HepG2 (cell line): ENCODE data around the gene TNFAIP1. TPM values are rescaled to one million over a fixed set of nuclear protein-coding genes. Genes with fewer than 3 reads are reported as not detected.
A peak's percentile ranks its signal among the peaks of the same experiment; 100 is the strongest.

Experiments used
- ARHGAP35 ChIP-seq: sonication (generic); formaldehyde crosslinking; IDR thresholded peaks from 2 replicates; pipeline ENCODE4 v1.9.0; 2022; ENCODE audit warnings: mild to moderate bottlenecking, inconsistent platforms, moderate library complexity, missing genetic modification reagents, borderline replicate concordance
- ATF1 ChIP-seq: IDR thresholded peaks from 2 replicates; pipeline ENCODE4 v1.6.1; 2016; ENCODE audit warnings: mild to moderate bottlenecking, control low read depth
- DNMT3B ChIP-seq: conservative IDR thresholded peaks from 2 replicates; pipeline ENCODE4 v1.6.1; 2016; ENCODE audit warnings: missing biosample characterization, control low read depth
- GATAD2A ChIP-seq: IDR thresholded peaks from 2 replicates; pipeline ENCODE4 v1.6.1; 2016
- HINFP ChIP-seq: sonication (generic); formaldehyde crosslinking; IDR thresholded peaks from 2 replicates; pipeline ENCODE4 v1.4.0; 2020; ENCODE audit warnings: low read depth, mild to moderate bottlenecking, missing genetic modification reagents
- KDM5A ChIP-seq: fragments of 200-600 bp; sonication (generic); IDR thresholded peaks from 2 replicates; pipeline ENCODE4 v1.7.0; 2018; ENCODE audit warnings: antibody characterized with exemption, mild to moderate bottlenecking, low read length, borderline replicate concordance
- MAZ ChIP-seq, 2 experiments: sonication (generic) in 1 of 2; formaldehyde crosslinking in 1 of 2; IDR thresholded peaks; 2 replicates each; pipeline versions ENCODE4 v1.5.0 to v1.6.1; 2012 to 2020; ENCODE audit warnings: low read depth in 2 of 2, mild to moderate bottlenecking in 2 of 2, borderline replicate concordance in 1 of 2, improper control_type of control experiment in 1 of 2, low read length in 1 of 2, missing genetic modification reagents in 1 of 2, moderate library complexity in 1 of 2
- PCBP1 ChIP-seq: fragments of 200-400 bp; formaldehyde crosslinking; IDR thresholded peaks from 2 replicates; pipeline ENCODE4 v1.6.1; 2017; ENCODE audit warnings: mild to moderate bottlenecking, low read depth, low read length, borderline replicate concordance
- POGK ChIP-seq: sonication (generic); formaldehyde crosslinking; conservative IDR thresholded peaks from 2 replicates; pipeline ENCODE4 v1.8.0; 2022; ENCODE audit warnings: mild to moderate bottlenecking, moderate library complexity, missing genetic modification reagents
- RFX1 ChIP-seq: fragments of 450-650 bp; IDR thresholded peaks from 2 replicates; pipeline ENCODE4 v1.6.1; 2017
- RXRA ChIP-seq: sonication (generic); formaldehyde crosslinking; IDR thresholded peaks from 2 replicates; pipeline ENCODE4 v1.5.1; 2020; ENCODE audit warnings: missing genetic modification reagents
- SOX13 ChIP-seq, 3 experiments: fragments of 450-650 bp in 1 of 3; sonication (generic) in 1 of 3; formaldehyde crosslinking in 1 of 3; IDR thresholded peaks in 2 of 3; conservative IDR thresholded peaks in 1 of 3; 2 replicates each; pipeline versions ENCODE4 v1.5.0 to v1.6.1; 2016 to 2020; ENCODE audit warnings: antibody characterized with exemption in 1 of 3, mild to moderate bottlenecking in 1 of 3, missing compliant biosample characterization in 1 of 3, missing genetic modification reagents in 1 of 3, moderate library complexity in 1 of 3
- TARDBP ChIP-seq: sonication (generic); formaldehyde crosslinking; IDR thresholded peaks from 2 replicates; pipeline ENCODE4 v1.8.0; 2022; ENCODE audit warnings: mild to moderate bottlenecking, missing genetic modification reagents
- ZNF281 ChIP-seq: sonication (generic); formaldehyde crosslinking; IDR thresholded peaks from 2 replicates; pipeline ENCODE4 v1.4.0; 2020; ENCODE audit warnings: missing genetic modification reagents, borderline replicate concordance
- ZNF510 ChIP-seq: sonication (generic); formaldehyde crosslinking; IDR thresholded peaks from 2 replicates; pipeline ENCODE4 v1.4.0; 2020; ENCODE audit warnings: low read depth, mild to moderate bottlenecking, missing genetic modification reagents
- ZNF550 ChIP-seq: sonication (generic); formaldehyde crosslinking; IDR thresholded peaks from 2 replicates; pipeline ENCODE4 v1.4.0; 2020; ENCODE audit warnings: mild to moderate bottlenecking, missing genetic modification reagents, borderline replicate concordance
- polyA plus RNA-seq, 8 experiments: library from polyadenylated mRNA; depleted of rRNA in 3 of 8; stranded (reverse) in 7 of 8; unstranded in 1 of 8; fragments of >200 nt; fragmentation: Illumina TruSeq in 4 of 8; extraction: Trizol in 4 of 8; gene quantifications; 2 replicates each; pipeline versions ENCODE4 v1.2.1 to v1.2.3, GENCODE V29; 2011 to 2016; ENCODE audit warnings: low read depth in 4 of 8, missing spikeins in 1 of 8, mixed read lengths in 1 of 8; ENCODE audit not compliant: insufficient read depth in 1 of 8
- total RNA-seq, 5 experiments: library from RNA; depleted of rRNA; stranded (reverse); fragments of >200 nt; fragmentation: Illumina TruSeq; extraction: Trizol; gene quantifications; 2 replicates each; pipeline ENCODE4 v1.2.3, GENCODE V29; 2016; ENCODE audit warnings: low read depth in 1 of 5
- TF ChIP-seq, protein P1 (sequence below): sonication (generic); formaldehyde crosslinking; IDR thresholded peaks from 2 replicates; pipeline ENCODE4 v1.9.0; 2022; ENCODE audit warnings: missing genetic modification reagents, mild to moderate bottlenecking, borderline replicate concordance

Gene TNFAIP1
- total and polyA plus RNA-seq, 2 of the 13 experiments (the other 11 are each of a cell fraction or from before 2014, with no cell fraction given): 17.5 to 40.6 TPM

DNA sequence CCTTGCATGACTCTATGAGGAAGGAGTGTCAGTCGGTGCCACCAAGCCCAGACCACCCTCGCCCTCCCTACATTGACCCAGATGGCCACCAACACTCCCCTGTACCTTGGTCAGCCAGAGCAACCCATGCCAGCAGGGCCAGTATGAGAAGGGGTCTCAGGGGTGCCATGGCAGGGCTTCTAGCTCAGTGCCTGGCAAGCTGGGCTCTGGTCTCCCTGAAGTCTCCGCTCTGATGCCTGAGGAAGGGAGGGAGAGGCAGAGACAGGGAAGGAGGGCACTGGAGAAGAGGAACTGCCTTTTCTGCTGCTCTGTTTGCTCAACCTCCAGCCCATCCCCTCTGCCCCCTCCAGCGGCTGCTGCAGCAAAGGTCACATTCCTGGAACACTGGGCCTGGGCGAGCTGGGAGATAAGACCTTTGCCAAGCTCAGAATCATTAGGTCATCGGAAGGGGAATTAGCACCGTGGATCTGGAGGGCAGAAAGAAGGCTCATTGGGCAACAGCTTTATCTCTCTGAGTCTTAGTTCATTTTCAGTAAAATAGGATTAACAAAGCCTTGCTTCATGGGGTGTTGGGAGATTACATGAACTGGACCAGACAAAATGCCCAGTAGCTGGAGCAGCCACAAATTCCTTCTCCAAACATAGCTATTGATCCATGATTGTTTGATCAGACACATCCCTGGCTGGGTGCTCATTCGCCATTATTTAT, 34.6 kb downstream of the TNFAIP1 start, which contains the start of gene VTN (continued):
- TF ChIP-seq RFX1 (no peak), ARHGAP35 (CRISPR knock-in tag) (peak; percentile 79; the same call in 1 of the 2 replicates), ZNF550 (CRISPR knock-in tag) (no peak), RXRA (peak; percentile 97), ZNF281 (CRISPR knock-in tag) (peak; percentile 86; the same call in 1 of the 2 replicates), PCBP1 (no peak), KDM5A (no peak), ZNF510 (CRISPR knock-in tag) (peak; percentile 81; the same call in 1 of the 2 replicates), ATF1 (CRISPR knock-in tag) (peak; percentile 64; the same call in 1 of the 2 replicates), DNMT3B (CRISPR knock-in tag) (0 out of 2 replicates have a peak, but pooled peaks have one; percentile 34), TARDBP (CRISPR knock-in tag) (peak; percentile 86), GATAD2A (CRISPR knock-in tag) (peak; percentile 98), MAZ (IDR thresholded peaks at IDR 0.05; ENCODE audit: borderline replicate concordance, low read depth, low read length) (peak; percentile 96), MAZ (CRISPR knock-in tag; IDR thresholded peaks at IDR 0.05; ENCODE audit: low read depth) (peak; percentile 86), POGK (CRISPR knock-in tag) (peak; percentile 90), SOX13 (IDR thresholded peaks at IDR 0.05) (peak; percentile 73), SOX13 (CRISPR knock-in tag; conservative IDR thresholded peaks at IDR 0.05 in 1 of 2, IDR thresholded peaks at IDR 0.05 in 1 of 2) (peak in 1 of 2 experiments; percentile 89; a peak in 2 of 4 replicates), HINFP (CRISPR knock-in tag) (peak; percentile 58; the same call in 1 of the 2 replicates)
- TF ChIP-seq, protein P1, sequence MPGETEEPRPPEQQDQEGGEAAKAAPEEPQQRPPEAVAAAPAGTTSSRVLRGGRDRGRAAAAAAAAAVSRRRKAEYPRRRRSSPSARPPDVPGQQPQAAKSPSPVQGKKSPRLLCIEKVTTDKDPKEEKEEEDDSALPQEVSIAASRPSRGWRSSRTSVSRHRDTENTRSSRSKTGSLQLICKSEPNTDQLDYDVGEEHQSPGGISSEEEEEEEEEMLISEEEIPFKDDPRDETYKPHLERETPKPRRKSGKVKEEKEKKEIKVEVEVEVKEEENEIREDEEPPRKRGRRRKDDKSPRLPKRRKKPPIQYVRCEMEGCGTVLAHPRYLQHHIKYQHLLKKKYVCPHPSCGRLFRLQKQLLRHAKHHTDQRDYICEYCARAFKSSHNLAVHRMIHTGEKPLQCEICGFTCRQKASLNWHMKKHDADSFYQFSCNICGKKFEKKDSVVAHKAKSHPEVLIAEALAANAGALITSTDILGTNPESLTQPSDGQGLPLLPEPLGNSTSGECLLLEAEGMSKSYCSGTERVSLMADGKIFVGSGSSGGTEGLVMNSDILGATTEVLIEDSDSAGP (CRISPR knock-in tag): peak; percentile 81; the same call in 1 of the 2 replicates
